GM12872 (cell line): Measurements from ENCODE around the gene PNMA6E.

ENCODE experiments used
- CTCF ChIP-seq: IDR thresholded peaks from 3 replicates; pipeline ENCODE4 v1.5.1; 2011; ENCODE audit warnings: low read depth, mild to moderate bottlenecking, low read length, moderate library complexity; ENCODE audit not compliant: insufficient read depth

PNMA6E gene

GRCh38 chrX:153446950-153447580, 45.9 kb upstream of the PNMA6E start:
- no peak for TF ChIP-seq CTCF

GRCh38 chrX:153446636-153446936, 45.4 kb upstream of the PNMA6E start:
- TF ChIP-seq CTCF: no peak

- TF ChIP-seq CTCF: no peak
Measured at GRCh38 chrX:153445856-153446635, 44.9 kb upstream of the PNMA6E start, which contains the start of gene TREX2. TSS of gene TREX2 (minus strand) at chrX:153446056. CDS start at chrX:153445430, 626 bp downstream.

GRCh38 chrX:153445106-153445855, 44.1 kb upstream of the PNMA6E start:
- TF ChIP-seq CTCF: no peak

GRCh38 chrX:153444333-153445011, 43.3 kb upstream of the PNMA6E start:
- TF ChIP-seq CTCF: no peak

GRCh38 chrX:153443476-153444332, 42.6 kb upstream of the PNMA6E start:
- no peak for TF ChIP-seq CTCF
